Upper lobe of left lung (tissue), 4 donors: ENCODE results near the gene NLRP11.

Experiments used
- POLR2A ChIP-seq, 4 donors: fragments of 450-650 bp; IDR thresholded peaks; one replicate each; pipeline ENCODE4 v1.5.1; 2016 to 2017; ENCODE audit warnings: antibody characterized with exemption in 4 of 4, mild to moderate bottlenecking in 2 of 4
- TF ChIP-seq, protein P1 (sequence below), 6 experiments: fragments of 450-650 bp in 4 of 6; fragments of 200-600 bp in 2 of 6; sonication (generic) in 2 of 6; IDR thresholded peaks; one replicate each; pipeline ENCODE4 v1.5.1; 2016 to 2019; ENCODE audit warnings: antibody characterized with exemption in 6 of 6

DNA sequence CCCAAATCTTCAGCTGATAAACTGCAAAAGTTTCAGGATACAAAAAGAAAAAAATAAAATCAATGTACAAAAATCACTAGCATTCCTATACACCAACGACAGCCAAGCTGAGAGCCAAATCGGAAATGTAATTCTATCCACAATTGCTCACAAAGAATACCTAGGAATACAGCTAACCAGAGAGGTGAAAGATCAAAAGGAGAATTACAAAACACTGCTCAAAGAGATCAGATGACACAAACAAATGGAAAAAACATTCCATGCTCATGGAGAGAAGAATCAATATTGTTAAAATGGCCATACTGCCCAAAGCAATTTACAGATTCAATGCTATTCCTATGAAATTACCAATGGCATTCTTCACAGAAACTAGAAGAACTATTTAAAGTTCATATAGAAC is 29.5 kb downstream of the NLRP11 start:
- no peak for TF ChIP-seq POLR2A (IDR thresholded peaks at IDR 0.05)
- TF ChIP-seq, protein P1, sequence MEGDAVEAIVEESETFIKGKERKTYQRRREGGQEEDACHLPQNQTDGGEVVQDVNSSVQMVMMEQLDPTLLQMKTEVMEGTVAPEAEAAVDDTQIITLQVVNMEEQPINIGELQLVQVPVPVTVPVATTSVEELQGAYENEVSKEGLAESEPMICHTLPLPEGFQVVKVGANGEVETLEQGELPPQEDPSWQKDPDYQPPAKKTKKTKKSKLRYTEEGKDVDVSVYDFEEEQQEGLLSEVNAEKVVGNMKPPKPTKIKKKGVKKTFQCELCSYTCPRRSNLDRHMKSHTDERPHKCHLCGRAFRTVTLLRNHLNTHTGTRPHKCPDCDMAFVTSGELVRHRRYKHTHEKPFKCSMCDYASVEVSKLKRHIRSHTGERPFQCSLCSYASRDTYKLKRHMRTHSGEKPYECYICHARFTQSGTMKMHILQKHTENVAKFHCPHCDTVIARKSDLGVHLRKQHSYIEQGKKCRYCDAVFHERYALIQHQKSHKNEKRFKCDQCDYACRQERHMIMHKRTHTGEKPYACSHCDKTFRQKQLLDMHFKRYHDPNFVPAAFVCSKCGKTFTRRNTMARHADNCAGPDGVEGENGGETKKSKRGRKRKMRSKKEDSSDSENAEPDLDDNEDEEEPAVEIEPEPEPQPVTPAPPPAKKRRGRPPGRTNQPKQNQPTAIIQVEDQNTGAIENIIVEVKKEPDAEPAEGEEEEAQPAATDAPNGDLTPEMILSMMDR (IDR thresholded peaks at IDR 0.05): no peak
